Ishikawa (cell line): Measurements from ENCODE around the gene TTC27.

Experiments used
- CEBPB ChIP-seq: IDR thresholded peaks from 2 replicates; pipeline ENCODE4 v1.6.1; 2012
- CREB1 ChIP-seq: IDR thresholded peaks from 2 replicates; pipeline ENCODE4 v1.6.1; 2012; ENCODE audit warnings: low read depth
- EGR1 ChIP-seq: IDR thresholded peaks from 2 replicates; pipeline ENCODE4 v1.6.1; 2012
- EP300 ChIP-seq: IDR thresholded peaks from 2 replicates; pipeline ENCODE4 v1.6.1; 2012; ENCODE audit warnings: borderline replicate concordance
- FOXM1 ChIP-seq: IDR thresholded peaks from 2 replicates; pipeline ENCODE4 v1.6.1; 2012; ENCODE audit warnings: low read depth, borderline replicate concordance
- RAD21 ChIP-seq: IDR thresholded peaks from 2 replicates; pipeline ENCODE4 v1.6.1; 2012; ENCODE audit warnings: low read depth
- REST ChIP-seq: IDR thresholded peaks from 2 replicates; pipeline ENCODE4 v1.6.1; 2012; ENCODE audit warnings: low read depth, mild to moderate bottlenecking
- YY1 ChIP-seq: IDR thresholded peaks from 2 replicates; pipeline ENCODE4 v1.6.1; 2012; ENCODE audit warnings: low read depth
- ZBTB7A ChIP-seq: IDR thresholded peaks from 2 replicates; pipeline ENCODE4 v1.6.1; 2012; ENCODE audit warnings: low read depth

- TF ChIP-seq EP300 (no peak), CEBPB (no peak), REST (no peak), CREB1 (no peak), EGR1 (no peak), YY1 (no peak), ZBTB7A (no peak), RAD21 (no peak), FOXM1 (no peak)
Measured at GRCh38 chr2:32697156-32697555, 69.3 kb downstream of the TTC27 start.
